Esophagus (tissue), 2 donors: ENCODE measurements around the gene MAN1B1. TPM values are rescaled to one million over a fixed set of nuclear protein-coding genes. Genes with fewer than 3 reads are reported as not detected.
"Not testable (repeated sequence)": the region's sequence is repeated elsewhere in the genome, so short reads cannot be mapped to it uniquely, and the experiment has no call there.

Experiments
- H3K27ac ChIP-seq, 2 donors: one replicate each; pipeline ENCODE4 v1.5.1; 2013; ENCODE audit warnings: low read depth in 2 of 2, mild to moderate bottlenecking in 2 of 2, inconsistent platforms in 1 of 2, low read length in 1 of 2, moderate library complexity in 1 of 2
- H3K27me3 ChIP-seq, 2 donors: one replicate each; pipeline ENCODE4 v1.6.1; 2013; ENCODE audit warnings: low read length in 2 of 2, control low read depth in 1 of 2, mild to moderate bottlenecking in 1 of 2; ENCODE audit not compliant: insufficient read depth in 2 of 2, control insufficient read depth in 1 of 2
- H3K36me3 ChIP-seq, 2 donors: one replicate each; pipeline ENCODE4 v1.6.1; 2013; ENCODE audit warnings: low read length in 1 of 2; ENCODE audit not compliant: control insufficient read depth in 2 of 2, insufficient read depth in 2 of 2
- H3K4me1 ChIP-seq, 2 donors: one replicate each; pipeline ENCODE4 v1.6.1; 2013; ENCODE audit warnings: low read length in 1 of 2; ENCODE audit not compliant: control insufficient read depth in 2 of 2, insufficient read depth in 2 of 2
- H3K4me3 ChIP-seq, 2 donors: one replicate each; pipeline ENCODE4 v1.5.1; 2013; ENCODE audit warnings: low read length in 2 of 2, mild to moderate bottlenecking in 2 of 2, low read depth in 1 of 2, moderate library complexity in 1 of 2
- H3K9me3 ChIP-seq, 2 donors: one replicate each; pipeline ENCODE4 v1.6.1; 2013; ENCODE audit warnings: mild to moderate bottlenecking in 2 of 2, low read depth in 1 of 2, low read length in 1 of 2, moderate library complexity in 1 of 2; ENCODE audit not compliant: control insufficient read depth in 2 of 2, insufficient read depth in 1 of 2
- WGBS, 2 donors: extraction: QIAGEN DNeasy Blood & Tissue Kit; methylation state at CpG; one replicate each; pipeline ENCODE4 v1.1.7; 2013; 5-methylcytosine and 5-hydroxymethylcytosine counted together
- polyA plus RNA-seq, 2 donors: library from polyadenylated mRNA; stranded (reverse); fragments of 200-250 nt; gene quantifications; one replicate each; pipeline ENCODE4 v1.2.3, GENCODE V29; 2013
- donor health status: healthy with polysubstance abuse.
- donor health status: Bipolar disorder and iron deficiency.

Gene MAN1B1
- polyA plus RNA-seq, 2 donors = 28.5 to 42.3 TPM

DNA sequence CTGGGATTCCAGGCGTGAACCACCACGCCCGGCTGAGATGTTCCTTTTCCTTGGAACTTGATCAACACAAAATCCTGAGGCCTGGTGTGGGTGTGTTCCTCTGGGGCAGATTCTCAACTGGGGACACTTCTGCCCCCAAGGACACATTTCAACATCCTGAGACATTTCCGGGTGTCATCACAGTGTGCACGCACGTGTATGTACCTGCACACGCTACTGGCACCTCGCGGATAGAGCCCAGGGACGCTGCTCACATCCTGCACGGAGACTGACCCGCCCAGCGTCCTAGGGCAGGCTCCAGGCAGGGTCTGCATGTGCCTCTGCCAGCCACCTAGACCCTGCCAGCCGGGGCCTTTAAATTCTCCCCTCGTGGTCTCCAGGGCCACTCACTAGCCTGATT, 24.4 kb upstream of the MAN1B1 start:
- Histone ChIP-seq H3K4me1 (peaks cover 0 to 5% of the 10 kb centered on the region in 2 donors), H3K27me3 (no peaks in the 10 kb centered on the region), H3K36me3 (peaks cover 0 to 4% of the 10 kb centered on the region in 2 donors), H3K27ac (no peak overlapping the region), H3K9me3 (no peaks in the 10 kb centered on the region), H3K4me3 (no peak overlapping the region)
- WGBS, 2 donors = 46 to 79% methylated on average over 15 of the region's 15 CpGs

DNA sequence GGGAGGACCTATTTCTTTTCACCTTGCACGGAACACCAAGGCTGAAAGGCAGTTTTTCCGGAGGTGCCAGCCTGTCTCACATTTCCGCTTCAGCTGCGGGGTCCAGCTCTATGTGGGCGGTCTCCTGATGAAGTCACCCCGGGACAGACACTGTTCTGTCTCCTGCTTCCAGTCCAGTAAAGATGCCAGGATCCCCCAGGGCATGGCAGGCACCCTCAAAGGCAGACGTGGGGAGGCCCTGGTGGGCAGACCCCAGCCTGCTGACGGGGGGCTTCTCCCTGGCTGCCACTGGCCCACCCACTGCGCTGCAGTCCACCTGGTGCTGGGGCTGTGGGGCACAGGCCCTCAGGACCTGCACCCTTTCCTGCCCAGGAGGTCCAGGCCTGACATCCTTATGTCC, 24.0 kb upstream of the MAN1B1 start:
- not testable (repeated sequence) for H3K4me3 ChIP-seq, H3K36me3 ChIP-seq, H3K9me3 ChIP-seq, H3K27ac ChIP-seq, H3K4me1 ChIP-seq, H3K27me3 ChIP-seq
- WGBS, 2 donors = 60 to 86% methylated on average over 4 to 9 of the region's 9 CpGs

DNA sequence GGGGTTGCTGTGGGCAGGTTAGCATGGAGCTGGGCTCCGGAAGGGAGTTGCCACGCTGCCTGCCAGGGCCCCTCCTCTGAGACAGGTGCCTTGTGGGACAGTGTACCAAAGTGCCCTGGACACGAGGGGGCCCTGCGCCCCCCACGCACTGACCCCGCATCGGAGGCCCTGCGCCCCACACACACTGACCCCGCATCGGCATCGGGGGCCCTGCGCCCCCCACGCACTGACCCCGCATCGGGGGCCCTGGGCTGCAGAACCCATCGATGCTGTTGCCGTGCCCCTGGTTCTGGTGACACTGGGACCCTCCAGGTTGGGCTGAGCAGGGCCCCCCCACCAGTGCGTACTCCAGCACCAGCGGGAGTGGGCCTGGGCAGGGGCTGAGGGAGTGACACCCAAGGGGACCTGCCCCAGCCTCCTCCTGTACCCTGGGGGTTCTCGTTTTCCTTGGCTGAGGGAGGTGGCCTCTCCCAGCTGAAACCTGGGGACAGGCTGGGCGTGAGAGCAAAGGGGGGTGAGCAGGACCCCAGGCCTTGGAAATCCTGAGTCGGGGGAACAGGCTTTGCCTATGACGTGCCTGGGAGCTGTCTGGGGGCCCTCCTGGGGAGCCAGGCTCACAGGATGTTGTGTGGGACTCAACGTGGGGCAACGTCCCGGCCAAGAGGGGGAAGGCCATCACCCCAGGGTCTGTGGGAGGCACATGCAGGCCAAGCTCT, 23.3 kb upstream of the MAN1B1 start:
- Histone ChIP-seq H3K4me1 (peaks cover 0 to 8% of the 10 kb centered on the region in 2 donors), H3K9me3 (no peaks in the 10 kb centered on the region), H3K36me3 (peaks cover 0 to 4% of the 10 kb centered on the region in 2 donors), H3K27me3 (no peaks in the 10 kb centered on the region), H3K27ac (no peak overlapping the region), H3K4me3 (no peak overlapping the region)
- 82% methylated on average over 25 to 26 of the region's 26 CpGs for WGBS, 2 donors

DNA sequence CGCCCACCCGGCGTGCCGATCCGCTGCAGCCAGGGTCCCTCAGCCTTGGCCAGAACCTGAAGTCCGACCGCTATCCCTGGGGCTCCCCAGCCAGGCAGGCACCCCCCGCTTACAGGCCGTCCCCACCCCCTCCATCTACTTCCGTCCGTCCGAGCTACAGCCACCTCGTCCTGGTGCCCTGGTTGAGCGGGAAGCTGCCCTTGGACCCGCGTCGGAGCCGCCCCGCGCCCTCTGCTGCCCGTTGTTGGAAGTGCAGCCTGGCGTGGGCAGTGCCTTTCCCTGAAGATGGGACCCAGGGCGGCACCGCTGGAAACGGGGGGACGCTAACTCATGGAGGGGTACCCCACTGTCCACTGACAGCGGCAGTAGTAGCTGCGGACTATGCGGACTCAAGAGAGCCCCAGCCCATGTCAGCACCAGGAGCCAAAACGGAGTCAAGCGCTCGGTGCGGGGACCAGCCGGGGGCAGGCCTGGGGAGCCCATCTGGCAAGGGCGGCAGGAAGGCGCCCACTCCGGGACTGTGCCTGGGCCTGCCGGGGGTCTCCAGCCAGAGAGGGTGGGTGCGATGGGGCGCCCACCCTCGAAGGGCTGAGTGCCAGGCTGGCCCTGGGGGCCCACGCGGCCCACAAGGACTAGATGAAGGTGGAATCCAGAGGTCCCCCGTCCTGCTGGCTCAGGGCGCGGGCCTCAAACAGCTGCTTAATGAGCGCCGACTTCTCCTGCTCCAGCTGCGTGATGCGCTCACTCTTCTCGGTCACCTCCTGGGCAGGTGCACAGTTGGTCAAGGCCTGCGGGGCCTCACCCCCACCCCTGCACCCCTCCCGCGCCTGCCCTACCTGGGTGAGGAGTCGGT, 22.5 kb upstream of the MAN1B1 start:
- 43 to 46% methylated on average over 50 to 55 of the region's 55 CpGs for WGBS, 2 donors
- Histone ChIP-seq H3K9me3 (no peaks in the 10 kb centered on the region), H3K27me3 (no peaks in the 10 kb centered on the region), H3K27ac (no peak overlapping the region), H3K4me1 (peaks cover 0 to 16% of the 10 kb centered on the region in 2 donors), H3K36me3 (peaks cover 0 to 4% of the 10 kb centered on the region in 2 donors), H3K4me3 (no peak overlapping the region)

DNA sequence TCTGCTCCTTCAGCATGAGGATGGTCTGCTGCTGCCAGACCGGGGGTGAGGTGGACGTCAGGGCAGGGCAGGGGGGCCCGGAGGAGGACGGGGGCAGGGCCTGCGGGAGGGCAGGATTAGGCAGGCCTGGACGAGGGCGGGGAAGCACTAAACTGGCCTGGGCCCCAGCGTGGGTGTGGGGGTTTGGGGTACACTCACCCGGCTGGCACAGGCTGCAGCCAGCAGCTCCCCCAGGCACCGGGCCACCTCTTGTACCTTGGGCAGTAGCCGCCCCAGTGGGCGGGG, 22.0 kb upstream of the MAN1B1 start:
- Histone ChIP-seq H3K9me3 (no peaks in the 10 kb centered on the region), H3K36me3 (peaks cover 0 to 4% of the 10 kb centered on the region in 2 donors), H3K27ac (no peak overlapping the region), H3K4me3 (no peak overlapping the region), H3K4me1 (peaks cover 0 to 22% of the 10 kb centered on the region in 2 donors), H3K27me3 (no peaks in the 10 kb centered on the region)
- 67 to 75% methylated on average over 11 to 12 of the region's 12 CpGs for WGBS, 2 donors

DNA sequence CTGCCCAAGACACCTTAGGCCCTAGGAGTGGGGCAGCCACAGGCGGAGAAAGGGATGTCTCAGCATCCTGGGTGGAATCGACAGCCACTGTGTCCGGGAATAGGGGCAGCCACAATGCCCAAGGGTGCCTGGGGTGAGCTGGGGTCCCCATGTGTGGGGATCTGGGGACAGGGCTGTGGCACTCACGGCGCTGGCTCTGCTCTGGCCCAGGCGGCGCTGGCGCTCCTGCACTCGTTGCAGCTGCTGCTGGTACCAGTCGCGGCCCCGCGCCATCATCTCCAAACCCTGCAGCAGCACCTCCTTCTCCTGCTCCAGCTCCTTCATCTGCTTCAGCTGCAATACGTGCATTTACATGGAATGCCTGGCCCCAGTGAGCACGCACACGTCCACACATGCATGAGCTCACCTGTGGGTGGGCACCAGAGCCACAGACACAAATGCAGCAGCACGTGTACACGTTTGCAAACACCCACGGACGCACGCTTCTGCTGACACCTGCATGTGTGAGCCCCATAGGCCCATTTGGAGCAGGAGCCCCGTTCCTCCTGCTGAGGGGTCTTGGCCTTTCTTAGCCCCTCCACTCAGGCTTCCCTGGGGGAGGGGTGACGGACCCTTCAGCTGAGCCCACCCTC, 21.3 kb upstream of the MAN1B1 start:
- WGBS, 2 donors = 82 to 84% methylated on average over 23 of the region's 23 CpGs
- no peaks in the 10 kb centered on the region for H3K27me3 ChIP-seq
- no peak overlapping the region for H3K4me3 ChIP-seq
- H3K27ac ChIP-seq = no peak overlapping the region
- H3K36me3 ChIP-seq = peaks cover 0 to 4% of the 10 kb centered on the region in 2 donors
- H3K9me3 ChIP-seq = no peaks in the 10 kb centered on the region
- H3K4me1 ChIP-seq = peaks cover 0 to 23% of the 10 kb centered on the region in 2 donors

DNA sequence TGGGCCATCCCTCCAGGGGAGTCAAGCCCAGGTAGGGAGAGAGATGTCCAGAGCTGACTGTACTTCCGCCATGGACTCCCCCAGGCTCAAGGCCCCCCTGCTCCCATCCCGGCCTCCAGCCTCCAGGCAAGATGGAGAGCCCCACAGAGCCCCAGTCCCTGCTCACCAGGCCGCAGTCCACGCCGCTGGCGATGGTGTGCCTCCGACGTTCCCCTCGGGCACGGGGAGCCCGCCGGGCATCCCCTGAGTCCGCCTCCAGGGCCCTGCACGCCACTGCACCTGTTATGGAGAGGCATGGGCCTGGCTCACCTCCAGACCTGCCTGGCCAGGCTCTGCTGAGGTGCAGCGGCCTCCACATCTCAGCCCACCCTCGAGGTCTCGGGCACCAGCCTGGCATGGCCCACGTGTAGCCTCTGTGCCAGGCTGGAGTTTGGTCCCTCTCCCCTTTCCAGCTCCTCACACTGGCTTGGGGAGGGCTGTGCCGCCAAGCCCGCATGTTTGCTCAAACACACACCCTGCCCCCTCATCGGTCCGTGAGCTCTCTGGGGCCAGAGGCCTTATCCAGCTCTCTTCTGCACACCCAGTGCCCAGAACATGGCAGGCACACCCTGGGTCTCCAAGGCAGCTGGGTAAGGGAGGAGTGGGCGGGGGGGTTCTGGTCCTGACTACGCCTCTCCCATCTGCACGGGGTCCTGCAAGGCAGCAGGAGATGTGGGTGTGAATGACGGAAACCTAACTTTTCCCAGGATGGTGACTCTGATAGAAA, 20.5 kb upstream of the MAN1B1 start:
- Histone ChIP-seq H3K36me3 (peaks cover 0 to 4% of the 10 kb centered on the region in 2 donors), H3K27me3 (no peaks in the 10 kb centered on the region), H3K9me3 (no peaks in the 10 kb centered on the region), H3K27ac (no peak overlapping the region), H3K4me3 (no peak overlapping the region), H3K4me1 (peaks cover 3 to 26% of the 10 kb centered on the region in 2 donors)
- 89% methylated on average over 26 of the region's 26 CpGs for WGBS, 2 donors

GRCh38 chr9:137067860-137068538, 18.8 kb upstream of the MAN1B1 start:
- no peaks in the 10 kb centered on the region for H3K27me3 ChIP-seq
- no peak overlapping the region for H3K4me3 ChIP-seq
- H3K27ac ChIP-seq = peak overlapping the region in 1 of 2 donors; percentile 54
- H3K9me3 ChIP-seq = no peaks in the 10 kb centered on the region
- 44 to 48% methylated on average over 12 of the region's 12 CpGs for WGBS, 2 donors
- H3K4me1 ChIP-seq = peaks cover 3 to 23% of the 10 kb centered on the region in 2 donors
- H3K36me3 ChIP-seq = peaks cover 0 to 4% of the 10 kb centered on the region in 2 donors
